ENCODE results near the gene PAK5.

GRCh38 chr20:9550871-9551270, 288.0 kb downstream of the PAK5 start:
- TF ChIP-seq CTCF (IDR thresholded peaks at IDR 0.05; ENCODE audit: low read length) (no peak), EZH2phosphoT487 (IDR thresholded peaks at IDR 0.05; ENCODE audit: low read length) (no peak)
